MM.1S (cell line): ENCODE data around the gene ACSS1.

Source experiments
- CTCF ChIP-seq: fragments of 300-600 bp; sonication (generic); IDR thresholded peaks from 2 replicates; pipeline ENCODE4 v1.5.1; 2016; ENCODE audit warnings: antibody characterized with exemption, low read length, mixed read lengths
- EZH2 ChIP-seq: fragments of 300-600 bp; sonication (generic); optimal IDR thresholded peaks from 2 replicates; pipeline ENCODE3; 2017; ENCODE audit warnings: low read depth, mild to moderate bottlenecking, antibody characterized with exemption, low read length, mixed read lengths

GRCh38 chr20:24992487-24993205 lies 65.3 kb downstream of the ACSS1 start, which contains the start of gene APMAP:
- TF ChIP-seq CTCF = no peak
- no peak for TF ChIP-seq EZH2
